Activated CD4-positive, CD25-positive, alpha-beta regulatory T cell treated with anti-CD3 and anti-CD28 coated beads, Interleukin-2, amount 50 U/mL, for 16 hours (primary cell): Measurements from ENCODE around the gene PICK1.
"Not testable (repeated sequence)": the region's sequence is repeated elsewhere in the genome, so short reads cannot be mapped to it uniquely, and the experiment has no call there.

Experiments used
- DNase-seq: peaks from one replicate; pipeline ENCODE4 v3.0.0-alpha.2; 2020; ENCODE audit warnings: low read depth, low spot score

Gene PICK1

DNA sequence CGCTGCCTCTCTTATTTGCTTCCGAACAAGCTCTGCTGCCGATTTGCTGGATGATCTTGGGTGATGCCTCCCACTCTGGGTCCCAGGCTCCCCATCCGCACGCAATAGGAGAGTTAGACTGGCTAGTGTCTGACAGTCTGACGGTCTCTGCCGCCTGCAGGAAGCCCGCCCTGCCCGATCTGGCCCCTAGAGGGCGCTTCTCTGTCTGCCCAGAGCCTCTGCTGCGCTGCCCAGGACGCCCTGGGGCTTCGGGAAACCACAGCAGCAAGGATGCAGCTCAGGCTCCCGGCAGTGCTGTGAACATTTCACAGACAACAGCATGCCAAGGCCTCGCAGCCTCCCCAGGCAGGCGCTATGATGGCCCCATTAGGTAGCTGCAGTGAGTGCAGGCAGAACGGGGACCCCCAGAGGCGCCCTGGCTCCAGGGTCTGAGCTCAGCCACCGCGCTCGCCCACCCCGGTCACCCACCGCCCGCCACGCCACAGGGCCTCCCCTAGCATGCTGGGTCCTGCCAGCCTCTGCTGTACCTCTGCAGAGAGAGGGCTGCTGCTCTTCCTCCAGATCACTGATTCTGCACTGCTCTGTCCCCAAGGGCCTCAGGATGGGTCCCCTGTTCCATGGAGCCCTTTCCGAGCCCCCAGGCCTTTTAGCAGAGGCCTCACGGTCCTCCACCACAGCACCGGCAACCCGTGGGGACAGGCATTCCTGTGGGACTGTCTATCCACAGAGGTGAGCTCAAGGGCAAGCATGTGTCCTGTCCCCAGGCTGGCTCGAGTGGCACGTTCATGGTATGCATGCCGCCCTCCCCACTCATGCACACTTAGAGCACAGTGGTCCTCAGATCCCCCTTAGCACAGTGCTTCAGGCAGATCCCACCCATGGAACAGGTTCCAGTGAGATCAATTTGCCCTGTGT, 57.5 kb downstream of the PICK1 start:
- peak; percentile 40 for DNase-seq

DNA sequence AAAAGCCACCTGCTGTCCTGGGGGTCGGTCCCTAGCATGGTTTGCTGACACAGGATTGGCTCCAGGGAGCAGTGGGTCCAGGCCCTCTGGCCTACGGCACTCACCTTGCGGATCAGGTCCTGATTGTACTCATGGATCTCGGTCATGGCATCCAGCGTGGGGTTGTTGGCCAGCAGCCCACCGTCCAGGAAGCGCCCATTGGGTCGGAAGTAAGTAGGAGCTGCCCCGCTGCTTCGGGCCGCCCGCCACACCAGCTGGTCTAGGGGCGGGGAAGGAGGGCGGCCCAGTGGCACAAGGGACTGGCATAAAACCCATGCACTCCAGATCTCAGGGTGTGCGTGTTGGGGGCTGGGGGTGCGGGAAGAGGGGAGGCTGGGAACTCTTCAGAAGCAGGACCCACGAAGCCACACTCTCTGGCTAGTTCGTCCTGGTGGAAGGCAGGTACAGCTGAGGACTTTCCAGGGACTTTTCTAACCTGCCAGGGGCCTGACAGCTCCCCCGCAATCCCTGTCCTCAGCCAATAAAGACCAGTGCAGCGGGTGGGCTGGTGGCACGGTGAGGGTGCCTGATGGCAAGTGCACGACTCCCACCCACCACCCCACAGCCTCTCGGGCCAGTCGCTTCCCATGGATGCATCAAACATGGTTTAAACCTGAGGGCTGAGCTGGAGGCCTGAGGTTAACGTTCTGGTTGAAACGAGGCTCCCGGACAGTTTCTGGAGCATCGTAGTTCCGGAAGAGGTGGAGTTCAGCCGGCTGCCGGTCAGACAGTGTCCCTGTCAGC, 58.4 kb downstream of the PICK1 start:
- no peak for DNase-seq

DNA sequence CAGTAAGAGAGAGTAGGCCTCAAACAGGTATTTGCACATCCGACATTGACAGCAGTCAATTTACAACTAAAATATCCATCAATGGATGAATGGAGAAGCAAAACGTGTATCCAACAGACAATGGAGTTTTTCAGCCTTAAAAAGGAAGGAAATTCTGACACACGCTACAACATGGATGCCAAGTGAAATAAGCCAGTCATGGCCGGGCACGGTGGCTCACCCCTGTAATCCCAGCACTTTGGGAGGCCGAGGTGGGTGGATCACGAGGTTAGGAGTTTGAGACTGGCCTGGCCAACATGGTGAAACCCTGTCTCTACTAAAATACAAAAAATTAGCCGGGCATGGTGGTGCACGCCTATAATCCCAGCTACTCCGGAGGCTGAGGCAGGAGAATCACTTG, 60.4 kb downstream of the PICK1 start:
- not testable (repeated sequence) for DNase-seq

DNA sequence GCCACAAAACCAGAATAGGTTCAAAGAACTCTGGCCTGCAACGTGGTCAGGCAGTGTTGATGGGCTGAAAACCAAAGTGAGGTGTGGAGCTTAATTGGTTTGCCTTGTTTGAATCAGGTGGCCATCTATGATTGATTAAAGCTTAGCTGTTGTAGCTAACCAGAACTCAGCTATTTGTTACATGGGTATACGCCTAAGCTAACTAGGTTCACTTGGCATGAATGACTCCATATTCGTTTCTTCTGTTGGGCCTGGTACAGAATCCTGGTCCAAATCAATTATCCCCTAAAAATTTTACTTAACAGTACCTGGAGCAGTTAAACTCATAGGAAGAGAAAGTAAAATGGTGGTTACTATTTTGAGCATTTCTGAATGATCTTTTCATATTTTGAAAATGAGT, 61.0 kb downstream of the PICK1 start:
- no peak for DNase-seq

DNA sequence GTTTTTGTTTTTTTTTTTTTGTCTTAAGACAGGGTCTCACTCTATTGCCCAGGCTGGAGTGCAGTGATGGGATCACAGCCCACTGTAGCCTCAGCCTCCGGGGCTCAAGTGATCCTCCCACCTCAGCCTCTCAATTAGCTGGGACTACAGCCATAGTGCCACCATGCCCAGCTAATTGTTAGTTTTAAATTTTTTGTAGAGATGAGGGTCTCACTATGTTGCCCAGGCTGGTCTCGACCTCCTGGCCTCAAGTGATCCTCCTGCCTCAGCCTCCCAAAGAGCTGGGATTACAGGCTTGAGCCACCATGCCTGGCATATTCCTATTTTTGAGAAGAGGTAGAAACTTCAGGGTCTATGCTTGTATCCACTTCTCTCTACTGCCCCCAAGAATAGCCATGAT, 61.5 kb downstream of the PICK1 start:
- not testable (repeated sequence) for DNase-seq

DNA sequence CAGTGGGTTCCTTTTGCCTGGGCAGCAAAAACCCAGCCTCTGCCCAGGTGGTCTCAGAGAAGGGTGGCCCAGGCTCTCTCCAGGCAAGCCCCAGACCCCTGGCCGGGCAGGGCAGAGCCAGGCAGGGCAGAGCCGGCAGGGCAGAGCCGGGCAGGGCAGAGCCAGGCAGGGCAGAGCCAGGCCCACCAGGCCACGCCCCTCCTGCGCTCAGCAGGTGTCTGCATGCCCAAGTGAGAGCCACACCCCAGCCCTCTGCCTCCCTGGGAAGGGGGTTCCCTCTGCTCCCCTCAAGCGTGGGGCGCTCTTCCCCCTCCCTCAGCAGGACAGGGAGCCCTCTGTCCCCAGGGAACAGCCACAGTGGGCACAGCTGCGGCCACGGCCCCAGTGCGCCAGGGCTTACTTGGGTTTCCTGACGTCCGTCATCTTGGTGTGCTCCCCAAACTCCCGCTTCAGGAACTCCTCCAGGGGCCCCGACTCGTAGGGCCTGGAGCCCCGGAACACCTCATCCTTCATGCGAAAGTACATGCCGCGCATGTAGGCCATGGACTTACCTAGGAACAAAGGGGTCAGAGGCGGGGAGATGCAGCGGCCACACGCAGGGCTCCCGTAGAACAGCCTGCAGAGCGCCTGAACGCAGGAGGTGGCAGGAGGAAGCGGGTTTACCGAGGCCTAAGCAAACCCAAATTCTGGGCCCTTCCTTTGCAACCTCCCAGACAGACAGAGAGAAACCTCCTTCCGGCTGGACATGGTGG, 63.3 kb downstream of the PICK1 start:
- no peak for DNase-seq

DNA sequence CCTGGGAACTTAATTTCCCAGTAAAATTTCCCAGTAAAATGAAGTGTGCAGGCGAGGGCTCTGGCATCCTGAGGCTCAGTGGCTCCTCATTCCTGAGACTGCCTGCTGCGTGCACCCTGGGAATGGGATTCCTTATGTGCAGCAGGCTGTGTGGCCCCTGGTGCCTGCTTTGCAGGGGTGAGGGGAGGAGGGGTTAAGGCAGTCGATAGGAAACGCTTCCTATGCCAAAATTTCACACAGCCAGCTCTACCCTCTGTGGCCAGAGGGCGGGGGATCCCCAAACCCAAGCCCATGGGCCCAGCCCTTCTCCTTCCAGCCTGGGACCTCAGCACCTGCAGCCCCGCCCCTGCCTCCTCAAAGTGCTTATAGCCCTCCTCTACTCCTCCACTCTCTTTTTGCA, 65.4 kb downstream of the PICK1 start:
- DNase-seq, result no peak

DNA sequence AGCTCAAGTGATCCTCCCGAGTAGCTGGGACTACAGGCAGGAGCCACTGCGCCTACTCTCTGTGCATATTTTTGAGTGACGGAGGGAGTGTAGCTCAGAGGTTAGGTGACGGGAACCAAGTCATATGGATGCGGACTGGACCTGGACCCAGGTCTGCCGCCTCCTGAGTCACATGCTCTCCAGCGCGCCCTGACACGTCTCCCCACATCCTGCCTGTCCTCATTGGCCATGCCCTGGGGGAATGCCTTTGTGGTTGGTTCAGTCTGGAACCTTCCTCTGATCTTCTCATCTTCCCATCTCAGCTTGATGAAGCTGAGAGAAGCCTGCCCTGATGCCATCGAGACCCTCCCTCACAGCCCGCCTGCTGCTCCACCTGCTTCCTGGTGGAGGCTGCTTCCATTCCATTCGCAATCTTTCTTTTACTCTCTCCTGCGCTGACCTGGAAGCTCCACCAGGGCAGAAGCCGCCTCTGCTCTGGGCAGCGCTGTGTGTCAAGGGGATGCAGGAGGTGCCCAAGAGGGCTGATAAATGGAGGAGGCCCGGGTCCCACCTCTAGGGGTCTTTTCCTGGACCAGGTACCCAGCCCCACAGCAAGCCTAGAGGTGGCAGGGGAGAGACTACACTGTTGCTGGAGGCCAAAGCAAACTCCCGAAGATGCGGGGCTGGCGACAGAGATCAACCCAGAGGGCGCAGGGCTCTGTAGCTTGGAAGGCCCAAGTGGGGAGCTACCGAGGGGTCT, 67.2 kb downstream of the PICK1 start:
- DNase-seq, result no peak

DNA sequence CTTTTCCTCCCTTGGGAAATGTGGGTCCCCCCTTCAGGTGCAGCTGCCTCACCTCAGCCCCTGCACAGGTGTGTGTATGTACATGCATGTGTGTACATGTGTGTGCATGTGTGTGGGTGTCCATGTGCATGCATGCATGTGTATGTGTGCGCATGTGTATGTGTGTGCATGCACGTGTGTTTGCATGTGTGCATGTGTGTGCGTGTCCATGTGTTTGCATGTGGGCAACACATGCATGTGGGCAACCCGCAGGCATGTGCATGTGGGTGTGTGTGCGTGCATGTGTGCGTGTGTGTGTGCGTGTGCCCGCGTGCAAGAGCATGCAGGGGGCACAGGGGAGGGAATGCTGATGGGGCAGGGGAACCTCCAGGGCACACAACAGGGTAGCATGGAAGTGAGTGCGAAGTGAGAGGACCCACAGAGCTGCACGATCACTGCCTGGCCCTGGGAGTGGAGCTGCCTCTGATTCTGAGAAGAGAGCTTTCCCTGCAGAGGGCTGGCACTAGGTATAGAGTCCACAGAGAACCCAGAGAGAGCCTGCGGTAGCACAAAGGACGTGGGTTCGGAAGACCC, 67.9 kb downstream of the PICK1 start:
- no peak for DNase-seq
